Activated CD4-positive, alpha-beta T cell treated with anti-CD3 and anti-CD28 coated beads, Interleukin-2, Interleukin-6, amounts not matched to agents 100 ng/mL and 50 ng/mL, durations not matched to agents 16 hours and 8 hours (primary cell): ENCODE data around the gene COBLL1.
"Not testable (repeated sequence)": the region's sequence is repeated elsewhere in the genome, so short reads cannot be mapped to it uniquely, and the experiment has no call there.

Experiments
- DNase-seq: peaks from one replicate; pipeline ENCODE4 v3.0.0-alpha.2; 2020

Gene COBLL1

GRCh38 chr2:164841719-164842623 lies at the start of gene COBLL1:
Gene COBLL1 (minus strand): TSS chr2:164841823. CDS start chr2:164841196, 627 bp downstream.
- DNase-seq: peak; percentile 61

GRCh38 chr2:164890544-164890943 lies 48.9 kb upstream of the COBLL1 start:
- DNase-seq: no peak

- no peak for DNase-seq
Observed at GRCh38 chr2:164888592-164888991, 47.0 kb upstream of the COBLL1 start.

DNA sequence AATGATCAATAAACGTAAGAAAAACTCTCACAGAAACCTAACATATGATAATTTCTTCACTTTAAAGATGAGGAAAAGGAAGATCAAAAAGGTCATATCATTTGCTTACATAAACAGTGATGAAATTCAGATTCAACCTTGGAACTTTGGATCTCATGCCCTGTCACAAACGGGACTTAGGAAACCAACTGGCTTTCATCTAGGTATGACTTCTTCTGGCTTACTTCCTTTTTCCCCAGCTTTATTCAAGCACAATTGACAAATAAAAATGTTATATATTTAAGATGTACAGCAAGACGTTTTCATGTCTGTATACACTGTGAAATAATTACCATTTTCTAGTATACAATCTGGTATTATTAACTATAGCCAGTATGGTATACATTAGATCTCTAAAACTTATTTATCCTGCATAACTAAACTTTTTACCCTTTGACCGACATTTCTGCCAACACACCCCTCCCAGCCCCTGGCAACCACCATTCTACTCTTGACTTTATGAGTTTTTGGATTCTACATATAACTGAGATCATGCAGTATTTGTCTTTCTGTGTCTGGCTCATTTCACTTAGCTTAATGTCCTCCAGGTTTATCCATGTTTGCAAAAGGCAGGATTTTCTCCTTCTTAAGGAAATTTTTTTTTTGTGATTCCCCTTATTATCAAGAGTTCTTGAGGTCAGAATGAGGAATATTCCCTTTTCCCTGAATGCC lies 46.0 kb upstream of the COBLL1 start:
- no peak for DNase-seq

DNA sequence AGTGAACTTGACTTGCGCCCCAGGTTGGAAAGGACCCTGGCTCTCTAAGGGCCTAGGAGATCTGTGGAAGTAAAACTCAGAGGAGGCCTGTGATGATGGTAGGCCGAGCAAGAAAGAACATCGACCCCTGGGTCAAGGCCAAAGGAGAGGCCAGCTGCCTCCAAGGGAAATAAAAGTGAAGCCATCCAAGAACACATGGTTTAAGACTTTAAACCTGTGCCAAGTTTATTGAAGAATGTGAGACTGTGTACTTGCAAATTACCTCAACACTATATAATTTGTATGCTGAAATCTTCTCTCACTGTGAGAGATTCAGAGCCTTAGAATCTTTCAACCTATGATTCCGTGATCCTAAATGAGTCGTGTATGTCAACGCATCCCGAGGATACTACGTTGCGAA lies 40.7 kb upstream of the COBLL1 start:
- no peak for DNase-seq

GRCh38 chr2:164881524-164881923 lies 39.9 kb upstream of the COBLL1 start:
- DNase-seq: no peak

GRCh38 chr2:164879901-164880535 lies 38.4 kb upstream of the COBLL1 start:
- DNase-seq: no peak

DNA sequence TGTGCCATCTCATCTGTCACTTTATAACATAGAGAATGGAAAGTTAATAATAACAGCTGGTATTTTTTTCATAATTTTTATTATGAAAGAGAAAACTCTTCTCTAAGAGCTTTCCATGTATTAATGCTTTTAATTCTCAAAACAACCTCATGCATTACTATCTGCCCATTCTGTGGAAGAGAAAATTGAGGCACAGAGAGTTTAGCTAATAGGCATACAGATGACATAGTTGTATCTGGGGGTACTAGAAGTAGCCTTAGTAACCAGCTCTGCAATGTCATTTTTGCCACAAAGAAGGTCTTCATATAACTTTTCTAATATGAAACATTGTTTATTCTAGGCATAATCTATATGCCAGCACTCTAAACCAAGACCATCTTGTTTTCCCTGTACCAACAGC lies 36.3 kb upstream of the COBLL1 start:
- no peak for DNase-seq

GRCh38 chr2:164877169-164877568 lies 35.5 kb upstream of the COBLL1 start:
- no peak for DNase-seq

DNA sequence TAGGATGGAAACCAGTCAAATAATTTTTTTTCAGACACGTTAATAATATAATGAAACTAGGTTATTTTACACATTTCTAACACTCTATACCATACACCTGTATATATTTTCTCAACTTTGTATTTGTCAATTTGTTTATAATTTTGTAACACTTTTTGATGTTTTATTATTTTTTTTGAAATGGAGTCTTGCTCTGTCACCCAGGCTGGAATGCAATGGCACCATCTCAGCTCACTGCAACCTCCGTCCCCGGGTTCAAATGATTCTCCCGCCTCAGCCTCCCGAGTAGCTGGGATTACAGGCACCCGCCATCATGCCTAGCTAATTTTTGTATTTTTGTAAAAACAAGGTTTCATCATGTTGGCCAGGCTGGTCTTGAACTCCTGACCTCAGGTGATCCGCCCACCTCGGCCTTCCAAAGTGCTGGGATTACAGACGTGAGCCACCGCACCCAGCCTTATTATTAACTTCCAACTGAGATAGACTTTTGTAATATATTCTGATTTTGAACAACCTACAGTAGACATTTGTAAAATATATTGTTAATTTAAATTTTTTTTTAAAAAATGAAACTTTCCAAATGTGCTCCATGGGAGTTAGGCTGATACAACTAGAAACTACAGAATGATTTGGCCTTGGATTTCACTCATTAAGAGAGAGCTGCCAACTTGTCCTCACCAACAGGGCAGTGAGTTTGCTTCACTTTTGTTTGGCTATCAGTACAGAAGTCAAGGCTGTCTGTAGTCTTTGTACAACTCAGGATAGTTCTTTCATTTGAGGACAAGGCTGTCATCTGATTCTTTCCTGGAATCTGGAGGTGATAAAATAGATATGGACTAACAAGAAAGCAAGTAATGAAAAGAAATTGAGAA lies 33.9 kb upstream of the COBLL1 start:
- DNase-seq: no peak

- no peak for DNase-seq
Observed at GRCh38 chr2:164873210-164873908, 31.7 kb upstream of the COBLL1 start.

- no peak for DNase-seq
Observed at GRCh38 chr2:164871404-164871803, 29.8 kb upstream of the COBLL1 start.

GRCh38 chr2:164869420-164869772 lies 27.8 kb upstream of the COBLL1 start:
- no peak for DNase-seq

DNA sequence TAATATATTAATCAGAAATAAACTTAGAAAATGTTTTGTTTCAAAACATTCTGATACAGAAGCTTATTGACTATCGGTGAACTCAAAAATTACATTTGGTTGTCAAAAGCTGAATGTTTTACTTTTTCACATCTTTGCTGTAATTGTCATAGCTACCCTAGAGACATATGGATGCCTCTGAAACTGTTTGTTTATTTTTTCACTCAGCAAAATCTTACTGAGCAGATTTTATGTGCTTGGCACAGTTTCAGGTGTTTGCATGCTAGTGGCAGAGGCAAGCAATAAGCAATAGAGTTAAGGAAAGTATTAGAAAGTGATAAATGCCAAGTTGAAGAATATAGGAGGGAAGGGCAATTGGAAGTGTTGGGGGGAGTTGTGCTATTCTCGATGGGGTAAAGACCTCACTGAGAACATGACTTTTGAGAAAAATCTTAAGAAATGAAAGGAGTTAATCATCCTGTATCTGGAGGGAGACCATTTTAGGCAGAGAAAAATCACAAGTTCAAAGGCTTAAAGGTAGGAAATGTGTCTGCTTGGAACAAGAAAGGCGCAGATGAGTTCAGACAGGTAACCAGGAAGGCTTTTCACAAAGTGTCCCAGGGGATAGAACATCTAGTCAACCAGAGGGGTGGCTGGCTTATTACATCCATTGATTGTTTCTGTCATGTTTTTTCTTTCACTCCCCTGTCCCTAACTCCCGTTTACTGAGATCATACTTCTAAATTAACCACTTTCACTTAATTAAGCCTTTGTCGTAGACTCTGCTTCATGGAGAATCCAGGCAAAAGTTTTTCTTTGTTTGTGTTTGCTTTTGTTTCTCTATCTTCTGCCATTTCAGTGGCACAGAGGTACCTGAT lies 27.2 kb upstream of the COBLL1 start:
- no peak for DNase-seq

DNA sequence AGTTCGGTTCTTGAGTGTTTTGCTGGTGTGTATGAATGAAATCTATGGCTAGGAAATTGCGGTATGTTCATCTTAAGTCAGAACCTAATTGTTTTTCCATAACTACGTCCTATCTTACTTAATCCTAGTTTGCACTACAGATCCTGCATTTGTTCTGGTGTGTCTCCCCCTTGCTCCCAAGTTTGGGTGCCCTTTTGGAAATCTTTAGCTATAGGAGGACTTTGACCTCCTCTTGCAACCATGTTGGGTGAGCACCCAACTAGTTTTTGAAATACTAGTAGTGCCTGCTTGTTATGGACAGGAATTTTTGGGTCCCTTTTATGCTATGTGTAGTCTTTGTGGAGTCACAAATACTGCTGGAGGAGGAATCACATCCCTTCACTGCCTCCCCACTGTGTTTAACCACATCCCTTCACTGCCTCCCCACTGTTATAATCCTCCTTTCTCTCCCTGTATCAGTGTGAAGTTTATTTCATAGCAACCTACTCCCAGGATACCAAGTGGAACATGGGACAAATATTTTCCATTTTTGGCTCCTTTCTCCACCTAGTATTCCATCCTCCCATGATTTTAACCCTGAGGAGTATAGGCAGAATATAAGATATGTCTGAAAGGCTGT lies 26.3 kb upstream of the COBLL1 start:
- DNase-seq: no peak

DNA sequence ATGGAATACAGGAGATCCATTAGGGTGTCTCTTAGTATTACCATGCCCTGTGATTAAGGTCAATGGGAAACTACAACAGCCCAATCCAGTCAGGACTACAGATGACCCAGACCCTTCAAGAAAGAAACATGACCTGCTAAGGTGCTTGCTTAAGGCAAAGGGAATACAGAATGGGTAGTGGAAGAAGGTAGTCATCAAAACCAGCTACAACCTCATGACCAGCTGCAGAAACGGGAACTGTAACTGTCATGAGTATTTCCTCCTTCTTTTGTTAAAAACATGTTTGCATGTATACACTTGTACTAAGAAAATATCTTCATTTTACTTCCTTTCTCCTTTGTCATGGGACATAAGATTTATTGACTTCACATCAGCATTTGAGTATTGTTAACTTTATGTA lies 24.8 kb upstream of the COBLL1 start:
- DNase-seq: not testable (repeated sequence)

DNA sequence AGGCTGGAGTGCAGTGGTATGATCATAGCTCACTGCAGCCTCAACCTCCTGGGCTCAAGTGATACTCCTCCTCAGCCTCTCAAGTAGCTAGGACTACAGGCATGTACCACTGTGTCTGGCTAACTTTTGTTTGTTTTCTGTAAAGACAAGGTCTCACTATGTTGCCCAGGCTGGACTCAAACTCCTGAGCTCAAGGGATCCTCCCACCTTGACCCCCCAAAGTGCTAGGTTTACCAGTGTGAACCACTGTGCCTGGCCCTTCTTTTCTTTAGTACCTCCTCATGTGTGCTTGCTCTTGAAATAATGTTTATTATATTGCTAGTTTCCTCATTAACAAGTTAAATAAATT lies 19.0 kb upstream of the COBLL1 start:
- DNase-seq: no peak

DNA sequence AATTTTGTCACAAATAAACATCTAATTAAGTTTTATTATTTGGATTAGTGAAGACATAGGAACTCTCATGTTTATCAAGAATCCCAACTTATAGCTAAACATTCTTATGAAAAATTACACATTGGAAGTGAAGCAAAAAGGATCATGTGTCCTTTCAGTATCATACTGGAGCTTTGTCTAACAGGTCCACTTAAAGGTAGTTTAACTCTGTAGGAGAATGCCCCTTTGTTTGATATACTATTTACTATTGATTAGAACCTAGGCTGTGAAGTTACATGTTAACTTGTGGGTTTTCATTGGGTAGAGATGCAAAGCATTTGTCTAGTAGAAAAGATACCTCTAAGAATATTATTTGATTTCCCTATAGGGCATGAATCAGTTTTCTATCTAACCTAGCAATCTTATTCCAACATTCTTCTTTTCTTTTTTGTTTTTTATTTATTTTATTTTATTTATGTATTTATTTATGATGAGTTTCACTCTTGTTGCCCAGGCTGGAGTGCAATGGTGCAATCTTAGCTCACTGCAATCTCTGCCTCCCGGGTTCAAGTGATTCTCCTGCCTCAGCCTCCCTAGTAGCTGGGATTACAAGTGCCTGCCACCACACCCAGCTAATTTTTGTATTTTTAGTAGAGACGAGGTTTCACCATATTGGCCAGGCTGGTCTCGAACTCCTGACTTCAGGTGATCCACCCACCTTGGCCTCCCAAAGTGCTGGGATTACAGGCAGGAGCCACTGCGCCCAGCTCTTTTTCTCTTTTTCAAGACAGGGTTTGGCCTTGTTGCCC lies 18.5 kb upstream of the COBLL1 start:
- DNase-seq: not testable (repeated sequence)

DNA sequence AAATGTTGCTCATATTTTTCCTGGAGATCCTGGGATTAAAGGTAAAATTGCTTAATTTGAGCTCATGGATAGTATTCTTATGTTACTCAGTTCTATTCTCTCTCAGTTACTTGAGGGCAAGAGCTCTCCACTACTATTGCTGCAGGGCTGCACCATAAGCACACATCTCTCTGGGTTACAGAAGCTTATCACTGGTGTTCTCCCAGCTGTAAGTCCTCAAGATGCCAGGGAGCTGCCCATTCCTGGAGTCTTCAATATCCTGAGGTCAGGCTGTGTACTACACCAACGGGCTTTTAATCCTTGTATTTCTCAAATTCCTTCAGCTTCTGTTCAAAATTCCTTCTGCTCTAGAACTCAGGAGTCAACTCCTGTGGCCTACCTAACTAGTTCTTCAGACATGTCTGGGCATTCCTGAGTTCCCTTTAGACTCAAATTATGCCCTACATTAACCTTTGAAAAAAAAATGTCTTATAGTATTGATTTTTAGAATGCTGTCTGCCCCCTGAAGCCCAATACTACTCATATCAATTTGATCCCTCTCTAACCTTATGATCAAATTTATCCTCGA lies 17.7 kb upstream of the COBLL1 start:
- DNase-seq: no peak

GRCh38 chr2:164852086-164852485 lies 10.5 kb upstream of the COBLL1 start:
- DNase-seq: no peak
